T-helper 1 cell (primary cell): ENCODE data around the gene PCLO.
"Not testable (repeated sequence)": the region's sequence is repeated elsewhere in the genome, so short reads cannot be mapped to it uniquely, and the experiment has no call there.

ENCODE experiments used
- DNase-seq, 5 donors: peaks; one replicate each; pipeline ENCODE4 v3.0.0-alpha.2; 2012 to 2020

Gene PCLO

GRCh38 chr7:82722946-82723345 lies 439.7 kb downstream of the PCLO start:
- no peak for DNase-seq

- no peak for DNase-seq
Observed at GRCh38 chr7:82715344-82715743, 447.3 kb downstream of the PCLO start.

- no peak for DNase-seq
Observed at GRCh38 chr7:82714883-82715282, 447.8 kb downstream of the PCLO start.

- DNase-seq: no peak
Observed at GRCh38 chr7:82713506-82713905, 449.2 kb downstream of the PCLO start.

GRCh38 chr7:82706344-82706743 lies 456.3 kb downstream of the PCLO start:
- DNase-seq: not testable (repeated sequence)

- no peak for DNase-seq
Observed at GRCh38 chr7:82705517-82706260, 457.0 kb downstream of the PCLO start.

- DNase-seq: no peak
Observed at GRCh38 chr7:82704121-82704520, 458.6 kb downstream of the PCLO start.
